Vagina (tissue), 2 donors: ENCODE measurements around the gene IGFN1. TPM values are rescaled to one million over a fixed set of nuclear protein-coding genes. Genes with fewer than 3 reads are reported as not detected.

ENCODE experiments used
- DNase-seq, 2 donors: peaks; one replicate each; pipeline ENCODE4 v3.0.0-alpha.2; 2017; ENCODE audit errors: extremely low spot score in 2 of 2
- H3K27ac ChIP-seq: fragments of 200-600 bp; sonication (generic); one replicate; pipeline ENCODE4 v1.5.1; 2019
- H3K27me3 ChIP-seq: fragments of 200-600 bp; sonication (generic); one replicate; pipeline ENCODE4 v1.5.1; 2019
- H3K36me3 ChIP-seq, 2 donors: fragments of 200-600 bp; sonication (generic); one replicate each; pipeline ENCODE4 v1.5.1; 2017 to 2019
- H3K4me1 ChIP-seq: fragments of 200-600 bp; sonication (generic); one replicate; pipeline ENCODE4 v1.5.1; 2019
- H3K4me3 ChIP-seq, 2 donors: fragments of 200-600 bp; sonication (generic); 1 replicate in 1 of 2; 2 replicates in 1 of 2; pipeline ENCODE4 v1.5.1; 2016 to 2019
- H3K9me3 ChIP-seq: fragments of 200-600 bp; sonication (generic); one replicate; pipeline ENCODE4 v1.5.1; 2019
- POLR2A ChIP-seq, 2 donors: fragments of 450-650 bp; IDR thresholded peaks; one replicate each; pipeline ENCODE4 v1.6.1; 2017; ENCODE audit warnings: antibody characterized with exemption in 2 of 2, mild to moderate bottlenecking in 2 of 2, moderate library complexity in 2 of 2
- POLR2AphosphoS5 ChIP-seq, 2 donors: sonication (generic); formaldehyde crosslinking; IDR thresholded peaks; one replicate each; pipeline ENCODE4 v1.9.0; 2017; ENCODE audit warnings: antibody characterized with exemption in 2 of 2, mild to moderate bottlenecking in 2 of 2, low read depth in 1 of 2; ENCODE audit not compliant: insufficient read depth in 1 of 2
- intact Hi-C: fragments of 100-400 bp; cut with DNase I; formaldehyde crosslinking; loops from one replicate; pipeline ENCODE4 v1.15.1; 2023
- total RNA-seq: library from RNA; depleted of rRNA; stranded (reverse); fragments of >200 nt; gene quantifications from one replicate; pipeline ENCODE4 v1.2.3, GENCODE V29; 2016
- TF ChIP-seq, protein P1 (sequence below), 3 experiments: fragments of 450-650 bp in 2 of 3; fragments of 200-600 bp in 1 of 3; sonication (generic) in 1 of 3; IDR thresholded peaks; one replicate each; pipeline ENCODE4 v1.5.1; 2017 to 2019; ENCODE audit warnings: antibody characterized with exemption in 3 of 3, mild to moderate bottlenecking in 2 of 3, moderate library complexity in 2 of 3

Gene IGFN1
- total RNA-seq, 1 donor from 2014 or later = not detected

DNA sequence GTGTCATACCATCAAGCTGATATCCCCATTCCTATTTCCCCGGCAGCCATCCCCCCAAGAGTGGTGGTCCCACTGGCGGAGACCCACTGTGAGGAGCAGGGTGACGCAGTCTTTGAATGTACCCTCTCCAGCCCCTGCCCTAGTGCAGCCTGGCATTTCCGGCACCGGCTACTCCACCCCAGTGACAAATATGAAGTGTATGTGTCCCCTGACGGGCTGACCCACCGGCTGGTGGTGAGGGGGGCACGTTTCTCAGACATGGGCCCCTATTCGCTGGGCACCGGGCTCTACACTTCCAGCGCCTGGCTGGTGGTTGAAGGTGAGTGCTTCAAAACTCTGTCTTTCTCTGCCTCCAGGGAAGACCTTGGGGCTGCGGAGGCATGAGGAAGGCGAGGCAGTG lies 14.4 kb downstream of the IGFN1 start:
- H3K27ac ChIP-seq = no peak overlapping the region
- H3K27me3 ChIP-seq = no peaks in the 10 kb centered on the region
- H3K9me3 ChIP-seq = no peaks in the 10 kb centered on the region
- no peaks in the 10 kb centered on the region for H3K4me1 ChIP-seq
- no peak overlapping the region for H3K4me3 ChIP-seq
- no peaks in the 10 kb centered on the region for H3K36me3 ChIP-seq
- TF ChIP-seq, protein P1, sequence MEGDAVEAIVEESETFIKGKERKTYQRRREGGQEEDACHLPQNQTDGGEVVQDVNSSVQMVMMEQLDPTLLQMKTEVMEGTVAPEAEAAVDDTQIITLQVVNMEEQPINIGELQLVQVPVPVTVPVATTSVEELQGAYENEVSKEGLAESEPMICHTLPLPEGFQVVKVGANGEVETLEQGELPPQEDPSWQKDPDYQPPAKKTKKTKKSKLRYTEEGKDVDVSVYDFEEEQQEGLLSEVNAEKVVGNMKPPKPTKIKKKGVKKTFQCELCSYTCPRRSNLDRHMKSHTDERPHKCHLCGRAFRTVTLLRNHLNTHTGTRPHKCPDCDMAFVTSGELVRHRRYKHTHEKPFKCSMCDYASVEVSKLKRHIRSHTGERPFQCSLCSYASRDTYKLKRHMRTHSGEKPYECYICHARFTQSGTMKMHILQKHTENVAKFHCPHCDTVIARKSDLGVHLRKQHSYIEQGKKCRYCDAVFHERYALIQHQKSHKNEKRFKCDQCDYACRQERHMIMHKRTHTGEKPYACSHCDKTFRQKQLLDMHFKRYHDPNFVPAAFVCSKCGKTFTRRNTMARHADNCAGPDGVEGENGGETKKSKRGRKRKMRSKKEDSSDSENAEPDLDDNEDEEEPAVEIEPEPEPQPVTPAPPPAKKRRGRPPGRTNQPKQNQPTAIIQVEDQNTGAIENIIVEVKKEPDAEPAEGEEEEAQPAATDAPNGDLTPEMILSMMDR (IDR thresholded peaks at IDR 0.05) = no peak
- TF ChIP-seq POLR2AphosphoS5 (IDR thresholded peaks at IDR 0.05; ENCODE audit: insufficient read depth in 1 of 2, low read depth in 1 of 2) (no peak), POLR2A (IDR thresholded peaks at IDR 0.05) (no peak)
- DNase-seq = no peak
- intact Hi-C loops = no loop called here

DNA sequence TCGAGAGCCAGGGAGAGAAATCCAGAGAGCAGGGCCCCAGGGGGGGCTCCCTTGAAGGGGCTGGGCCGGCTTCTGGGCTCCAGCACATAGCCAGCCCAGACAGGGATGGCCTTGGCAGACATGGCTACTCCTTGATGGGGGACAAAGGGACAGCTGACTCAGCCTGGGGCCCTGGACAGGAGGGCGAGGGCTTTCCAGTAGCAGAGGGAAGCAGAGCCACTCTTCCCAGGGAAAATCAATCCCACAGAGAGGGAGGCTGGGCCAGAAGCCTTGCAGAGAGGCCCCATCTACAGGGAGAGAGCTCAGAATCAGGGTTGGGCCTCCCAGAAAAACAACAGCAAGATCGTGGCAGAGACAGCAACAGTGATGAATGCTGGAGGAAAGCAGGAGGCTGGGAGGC lies 15.6 kb downstream of the IGFN1 start:
- Histone ChIP-seq H3K4me1 (no peaks in the 10 kb centered on the region), H3K27ac (no peak overlapping the region), H3K4me3 (no peak overlapping the region), H3K36me3 (no peaks in the 10 kb centered on the region), H3K27me3 (no peaks in the 10 kb centered on the region), H3K9me3 (no peaks in the 10 kb centered on the region)
- no peak for DNase-seq
- intact Hi-C loops = no loop called here
- TF ChIP-seq, protein P1 (IDR thresholded peaks at IDR 0.05) = no peak
- no peak for TF ChIP-seq POLR2A (IDR thresholded peaks at IDR 0.05)
- no peak for TF ChIP-seq POLR2AphosphoS5 (IDR thresholded peaks at IDR 0.05; ENCODE audit: insufficient read depth in 1 of 2, low read depth in 1 of 2)

DNA sequence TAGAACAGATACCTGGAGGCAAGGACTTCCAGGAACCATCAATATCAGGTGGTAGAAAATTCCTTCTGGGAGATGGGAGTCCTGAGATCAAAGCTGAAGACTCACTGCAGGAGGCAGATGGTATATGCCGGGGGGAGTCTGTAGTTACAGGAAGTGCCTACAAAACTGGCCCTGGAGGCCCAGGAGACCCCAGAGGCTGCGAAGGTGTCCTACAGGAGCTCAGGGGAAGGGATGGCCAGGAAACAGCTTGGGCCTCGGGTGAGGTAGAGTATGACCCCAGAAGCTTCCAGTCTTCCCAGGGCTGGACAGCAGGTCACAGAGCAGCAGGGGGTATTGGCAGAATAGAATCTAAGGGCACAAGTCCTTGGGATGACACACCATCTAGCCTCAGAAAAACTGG lies 16.4 kb downstream of the IGFN1 start:
- TF ChIP-seq, protein P1 (IDR thresholded peaks at IDR 0.05) = no peak
- no peak for TF ChIP-seq POLR2AphosphoS5 (IDR thresholded peaks at IDR 0.05; ENCODE audit: insufficient read depth in 1 of 2, low read depth in 1 of 2)
- TF ChIP-seq POLR2A (IDR thresholded peaks at IDR 0.05) = no peak
- no peaks in the 10 kb centered on the region for H3K36me3 ChIP-seq
- intact Hi-C loops = no loop called here
- no peaks in the 10 kb centered on the region for H3K27me3 ChIP-seq
- H3K27ac ChIP-seq = no peak overlapping the region
- no peak for DNase-seq
- H3K4me3 ChIP-seq = no peak overlapping the region
- no peaks in the 10 kb centered on the region for H3K9me3 ChIP-seq
- no peaks in the 10 kb centered on the region for H3K4me1 ChIP-seq

DNA sequence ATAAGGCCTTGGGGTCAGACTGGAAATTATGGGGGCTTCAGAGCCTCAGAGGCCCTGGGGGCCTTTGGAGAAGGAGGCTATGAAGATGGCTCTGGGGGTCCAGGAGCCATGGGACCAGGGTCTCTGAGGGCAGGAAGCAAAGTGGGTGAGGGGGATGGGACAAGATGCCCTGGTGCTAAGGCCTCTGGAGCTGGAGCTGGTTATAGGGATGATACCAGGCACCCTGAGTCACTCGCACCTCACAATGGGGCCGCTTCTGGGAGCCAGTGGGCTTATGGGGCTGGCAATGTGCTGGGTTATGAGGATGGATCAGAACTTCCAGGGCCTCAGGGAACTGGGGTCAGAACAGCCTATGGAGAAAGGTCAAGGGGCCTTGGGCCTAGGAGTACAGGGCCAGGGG lies 17.6 kb downstream of the IGFN1 start:
- DNase-seq = no peak
- intact Hi-C loops = no loop called here
- Histone ChIP-seq H3K9me3 (no peaks in the 10 kb centered on the region), H3K27me3 (no peaks in the 10 kb centered on the region), H3K4me1 (no peaks in the 10 kb centered on the region), H3K27ac (no peak overlapping the region), H3K36me3 (no peaks in the 10 kb centered on the region), H3K4me3 (no peak overlapping the region)
- TF ChIP-seq, protein P1 (IDR thresholded peaks at IDR 0.05) = no peak
- TF ChIP-seq POLR2A (IDR thresholded peaks at IDR 0.05) (no peak), POLR2AphosphoS5 (IDR thresholded peaks at IDR 0.05; ENCODE audit: insufficient read depth in 1 of 2, low read depth in 1 of 2) (no peak)

DNA sequence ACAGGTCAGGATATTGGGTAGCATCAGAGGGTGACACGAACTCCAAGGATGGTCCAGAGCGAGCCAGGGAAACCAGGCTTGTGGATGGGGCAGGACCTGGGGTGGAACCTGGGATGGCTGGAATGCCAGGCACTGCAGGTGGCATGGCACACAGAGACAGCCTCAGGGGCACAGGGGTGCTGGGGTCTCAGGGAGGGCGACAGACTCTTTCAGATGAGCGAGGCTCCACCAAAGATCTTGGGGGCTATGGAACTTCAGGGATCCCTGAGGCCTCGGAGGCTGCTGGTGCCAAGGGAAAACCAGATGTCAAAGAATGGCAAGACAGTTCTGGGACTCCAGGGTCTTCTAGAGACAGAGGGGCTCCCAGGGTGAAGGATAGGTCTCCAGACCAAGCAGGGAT lies 21.4 kb downstream of the IGFN1 start:
- Histone ChIP-seq H3K36me3 (no peaks in the 10 kb centered on the region), H3K4me3 (no peak overlapping the region), H3K27me3 (no peaks in the 10 kb centered on the region), H3K9me3 (no peaks in the 10 kb centered on the region), H3K27ac (no peak overlapping the region), H3K4me1 (no peaks in the 10 kb centered on the region)
- TF ChIP-seq, protein P1 (IDR thresholded peaks at IDR 0.05) = no peak
- TF ChIP-seq POLR2AphosphoS5 (IDR thresholded peaks at IDR 0.05; ENCODE audit: insufficient read depth in 1 of 2, low read depth in 1 of 2) (no peak), POLR2A (IDR thresholded peaks at IDR 0.05) (no peak)
- intact Hi-C loops = no loop called here
- no peak for DNase-seq
